Right renal pelvis (tissue), 4 donors: ENCODE measurements around the gene ZBTB8OS. TPM values are rescaled to one million over a fixed set of nuclear protein-coding genes. Genes with fewer than 3 reads are reported as not detected.
"Not testable (repeated sequence)": the region's sequence is repeated elsewhere in the genome, so short reads cannot be mapped to it uniquely, and the experiment has no call there.

Experiments
- DNase-seq, 4 donors: peaks; one replicate each; pipeline ENCODE4 v3.0.0-alpha.2; 2013; ENCODE audit warnings: low read depth in 4 of 4, low spot score in 3 of 4, missing footprints in 1 of 4
- polyA plus RNA-seq, 4 donors: library from polyadenylated mRNA; unstranded; fragments of 120-200 nt; gene quantifications; one replicate each; pipeline ENCODE4 v1.2.1, GENCODE V29; 2013; ENCODE audit not compliant: insufficient read length in 4 of 4

ZBTB8OS gene
- polyA plus RNA-seq, 4 donors = 28.8 to 37.8 (median 34.5) TPM

GRCh38 chr1:32650752-32651460 is 556 bp upstream of the ZBTB8OS start, which contains the start of gene RBBP4:
RBBP4 (plus strand) TSS chr1:32651208; CDS start chr1:32651307, 99 bp downstream.
- DNase-seq = peak; percentile 93 to 98 (median 96)

GRCh38 chr1:32647308-32648134 is 2.8 kb downstream of the ZBTB8OS start:
- DNase-seq = no peak

DNA sequence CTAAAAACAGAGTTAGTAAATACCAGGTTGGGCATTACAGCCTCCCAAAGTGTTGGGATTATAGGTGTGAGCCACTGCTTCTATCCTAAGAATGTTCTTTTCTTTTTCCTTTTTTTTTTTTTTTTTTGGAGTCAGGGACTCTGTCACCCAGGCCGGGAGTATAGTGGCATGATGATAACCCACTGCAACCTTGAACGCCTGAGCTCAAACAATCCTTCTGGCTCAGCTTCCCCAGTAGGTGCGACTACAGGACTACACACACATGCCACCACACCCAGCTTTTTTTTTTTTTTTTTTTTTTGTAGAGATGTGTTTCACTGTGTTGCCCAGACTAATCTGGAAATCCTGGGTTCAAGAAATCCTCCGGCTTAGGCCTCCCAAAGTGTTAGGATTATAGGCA is 5.9 kb downstream of the ZBTB8OS start:
- DNase-seq = no peak

- not testable (repeated sequence) for DNase-seq
Observed at GRCh38 chr1:32642292-32642827, 8.0 kb downstream of the ZBTB8OS start.

- no peak for DNase-seq
Observed at GRCh38 chr1:32639489-32640075, 10.8 kb downstream of the ZBTB8OS start.

GRCh38 chr1:32636914-32637645 is 13.3 kb downstream of the ZBTB8OS start:
- no peak for DNase-seq

DNA sequence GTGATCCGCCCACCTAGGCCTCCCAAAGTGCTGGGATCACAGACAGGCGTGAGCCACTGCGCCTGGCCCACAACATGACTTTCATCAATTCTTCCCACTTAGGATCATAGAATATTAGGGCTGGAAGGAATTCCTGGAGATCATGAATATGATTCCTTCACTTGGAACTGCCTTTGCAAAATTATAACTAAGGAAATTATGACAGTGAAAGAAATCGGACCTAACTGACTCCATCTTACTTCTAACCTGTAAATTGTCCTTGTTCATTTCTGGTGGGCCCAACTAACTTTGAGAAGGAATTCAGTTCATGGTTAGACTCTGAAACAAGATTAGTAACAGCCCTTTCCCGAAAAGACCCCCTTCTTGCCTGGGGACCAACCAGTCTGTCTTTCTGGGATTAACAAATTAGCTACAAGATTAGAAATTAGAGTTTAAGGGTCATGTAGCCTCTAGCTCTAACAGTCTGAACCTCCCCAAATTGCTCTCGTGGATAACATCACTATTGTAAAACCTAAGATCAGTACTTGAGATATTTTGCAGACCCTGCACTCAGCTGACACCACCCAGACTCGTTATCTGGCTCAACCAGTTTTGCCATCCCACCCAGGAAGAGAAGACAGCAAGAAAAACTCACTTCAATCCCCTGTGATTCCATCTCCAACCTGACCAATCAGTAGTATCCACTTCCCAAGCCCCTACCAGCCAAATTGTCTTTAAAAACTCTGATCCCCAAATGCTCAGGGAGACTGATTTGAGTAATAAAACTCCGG is 14.7 kb downstream of the ZBTB8OS start:
- DNase-seq = no peak

GRCh38 chr1:32632829-32633228 is 17.5 kb downstream of the ZBTB8OS start:
- DNase-seq = no peak

- DNase-seq = not testable (repeated sequence)
Observed at GRCh38 chr1:32630173-32630572, 20.2 kb downstream of the ZBTB8OS start.

GRCh38 chr1:32627596-32628162 is 22.7 kb downstream of the ZBTB8OS start:
- DNase-seq = no peak

- DNase-seq = no peak
Observed at GRCh38 chr1:32626176-32626575, 24.2 kb downstream of the ZBTB8OS start.

- no peak for DNase-seq
Observed at GRCh38 chr1:32623775-32624174, 26.6 kb downstream of the ZBTB8OS start.

GRCh38 chr1:32622806-32623681 is 27.3 kb downstream of the ZBTB8OS start:
- DNase-seq = no peak

- no peak for DNase-seq
Observed at GRCh38 chr1:32622205-32622604, 28.1 kb downstream of the ZBTB8OS start.

DNA sequence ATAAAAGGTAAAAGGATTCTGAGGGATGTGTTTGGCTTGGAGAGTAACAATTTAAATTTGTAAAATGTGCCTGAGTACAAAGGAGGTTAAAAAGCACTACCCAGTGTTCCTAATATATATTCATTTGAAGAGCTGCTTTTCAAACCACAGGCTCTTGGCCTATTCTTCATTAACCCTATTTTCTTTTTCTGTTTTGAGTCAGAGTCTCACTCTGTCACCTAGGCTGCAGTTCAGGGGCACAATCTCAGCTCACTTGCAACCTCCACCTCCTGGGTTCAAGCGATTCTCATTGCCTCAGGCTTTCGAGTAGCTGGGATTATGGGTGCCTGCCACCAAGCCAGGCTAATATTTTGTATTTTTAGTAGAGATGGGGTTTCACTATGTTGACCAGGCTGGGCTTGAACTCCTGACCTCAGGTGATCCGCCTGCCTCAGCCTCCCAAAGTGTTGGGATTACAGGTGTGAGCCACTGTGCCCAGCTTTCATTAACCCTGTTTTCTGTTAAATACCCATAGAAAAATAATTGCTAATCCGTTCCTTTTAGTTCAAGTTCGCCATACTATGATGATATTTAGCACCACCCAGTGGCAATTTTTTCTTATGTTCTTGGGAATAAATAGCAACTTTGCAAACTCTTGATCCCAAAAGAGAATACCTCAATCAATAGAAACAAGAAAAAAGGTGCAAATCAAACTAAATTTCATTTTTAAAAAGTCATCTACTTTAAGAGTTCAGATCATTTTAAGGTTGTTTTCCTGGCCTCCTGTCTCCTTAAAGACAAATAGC is 30.5 kb downstream of the ZBTB8OS start:
- DNase-seq = peak in 2 of 4 donors; percentile 6 to 8

GRCh38 chr1:32618673-32619221 is 31.6 kb downstream of the ZBTB8OS start:
- no peak for DNase-seq

DNA sequence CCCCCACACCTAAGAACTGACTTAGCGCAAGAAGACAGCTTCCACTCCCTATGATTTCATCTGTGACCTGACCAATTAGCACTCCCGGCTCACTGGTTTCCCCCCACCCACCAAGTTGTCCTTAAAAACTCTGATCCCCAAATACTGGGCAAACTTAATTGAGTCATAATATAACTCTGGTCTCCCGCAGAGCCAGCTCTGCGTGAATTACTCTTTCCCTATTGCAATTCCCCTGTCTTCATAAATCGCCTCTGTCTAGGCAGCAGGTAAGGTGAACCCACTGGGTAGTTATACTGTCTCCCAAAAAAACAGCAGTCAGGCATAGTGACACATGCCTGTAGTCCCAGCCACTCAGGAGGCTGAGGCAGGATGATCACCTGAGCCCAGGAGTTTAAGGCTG is 36.9 kb downstream of the ZBTB8OS start:
- no peak for DNase-seq
